DOHH2 (cell line): Measurements from ENCODE around the gene EPN3.

Experiments
- CTCF ChIP-seq: fragments of 200-600 bp; sonication (generic); IDR thresholded peaks from one replicate; pipeline ENCODE4 v1.5.1; 2014; ENCODE audit warnings: antibody characterized with exemption, mild to moderate bottlenecking, low read depth, low read length; ENCODE audit not compliant: poor library complexity, severe bottlenecking
- EZH2phosphoT487 ChIP-seq: fragments of 200-600 bp; sonication (generic); IDR thresholded peaks from 2 replicates; pipeline ENCODE4 v1.6.1; 2017; ENCODE audit warnings: borderline replicate concordance, mild to moderate bottlenecking, antibody characterized with exemption, low read length, moderate library complexity, mixed read lengths

GRCh38 chr17:50570032-50570431 lies 37.5 kb downstream of the EPN3 start:
- TF ChIP-seq CTCF (no peak), EZH2phosphoT487 (no peak)
